ENCODE data around the gene NF1.

Gene NF1

GRCh38 chr17:31386542-31387075, 291.8 kb downstream of the NF1 start:
- TF ChIP-seq SIN3A (IDR thresholded peaks at IDR 0.05; ENCODE audit: borderline replicate concordance, insufficient read depth, low read length) (no peak), TAF1 (IDR thresholded peaks at IDR 0.05; ENCODE audit: borderline replicate concordance, insufficient read depth, low read length) (no peak), POLR2AphosphoS5 (IDR thresholded peaks at IDR 0.05; ENCODE audit: low read depth, low read length) (no peak), REST (IDR thresholded peaks at IDR 0.05; ENCODE audit: insufficient read depth in 1 of 2, low read depth in 2 of 2, low read length in 2 of 2) (no peak), FOXP2 (optimal IDR thresholded peaks at IDR 0.05; ENCODE audit: borderline replicate concordance, extremely low read depth, extremely low read length, insufficient read depth) (no peak)

DNA sequence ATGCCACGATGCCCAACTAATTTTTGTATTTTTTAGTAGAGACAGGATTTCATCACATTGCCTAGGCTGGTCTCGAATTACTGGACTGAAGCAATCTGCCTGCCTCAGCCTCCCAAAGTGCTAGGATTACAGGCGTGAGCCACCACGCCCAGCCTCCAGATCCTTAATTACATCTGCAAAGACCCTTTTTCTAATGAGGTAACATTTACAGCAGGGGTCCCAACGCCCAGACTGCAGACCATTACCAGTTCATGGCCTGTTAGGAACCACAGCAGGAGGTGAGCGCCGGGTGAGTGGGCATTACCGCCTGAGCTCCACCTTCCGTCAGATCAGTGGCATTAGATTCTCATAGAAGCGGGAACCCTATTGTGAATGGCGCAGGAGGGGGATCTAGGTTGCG, 292.7 kb downstream of the NF1 start:
- no peak for TF ChIP-seq POLR2AphosphoS5 (IDR thresholded peaks at IDR 0.05; ENCODE audit: low read depth, low read length)
- no peak for TF ChIP-seq SIN3A (IDR thresholded peaks at IDR 0.05; ENCODE audit: borderline replicate concordance, insufficient read depth, low read length)
- TF ChIP-seq REST (IDR thresholded peaks at IDR 0.05; ENCODE audit: insufficient read depth in 1 of 2, low read depth in 2 of 2, low read length in 2 of 2), result no peak
- TF ChIP-seq TAF1 (IDR thresholded peaks at IDR 0.05; ENCODE audit: borderline replicate concordance, insufficient read depth, low read length), result no peak
- no peak for TF ChIP-seq FOXP2 (optimal IDR thresholded peaks at IDR 0.05; ENCODE audit: borderline replicate concordance, extremely low read depth, extremely low read length, insufficient read depth)

GRCh38 chr17:31388351-31388750, 293.6 kb downstream of the NF1 start:
- TF ChIP-seq REST (IDR thresholded peaks at IDR 0.05; ENCODE audit: insufficient read depth in 1 of 2, low read depth in 2 of 2, low read length in 2 of 2) (no peak), POLR2AphosphoS5 (IDR thresholded peaks at IDR 0.05; ENCODE audit: low read depth, low read length) (no peak), TAF1 (IDR thresholded peaks at IDR 0.05; ENCODE audit: borderline replicate concordance, insufficient read depth, low read length) (no peak), FOXP2 (optimal IDR thresholded peaks at IDR 0.05; ENCODE audit: borderline replicate concordance, extremely low read depth, extremely low read length, insufficient read depth) (no peak), SIN3A (IDR thresholded peaks at IDR 0.05; ENCODE audit: borderline replicate concordance, insufficient read depth, low read length) (no peak)

DNA sequence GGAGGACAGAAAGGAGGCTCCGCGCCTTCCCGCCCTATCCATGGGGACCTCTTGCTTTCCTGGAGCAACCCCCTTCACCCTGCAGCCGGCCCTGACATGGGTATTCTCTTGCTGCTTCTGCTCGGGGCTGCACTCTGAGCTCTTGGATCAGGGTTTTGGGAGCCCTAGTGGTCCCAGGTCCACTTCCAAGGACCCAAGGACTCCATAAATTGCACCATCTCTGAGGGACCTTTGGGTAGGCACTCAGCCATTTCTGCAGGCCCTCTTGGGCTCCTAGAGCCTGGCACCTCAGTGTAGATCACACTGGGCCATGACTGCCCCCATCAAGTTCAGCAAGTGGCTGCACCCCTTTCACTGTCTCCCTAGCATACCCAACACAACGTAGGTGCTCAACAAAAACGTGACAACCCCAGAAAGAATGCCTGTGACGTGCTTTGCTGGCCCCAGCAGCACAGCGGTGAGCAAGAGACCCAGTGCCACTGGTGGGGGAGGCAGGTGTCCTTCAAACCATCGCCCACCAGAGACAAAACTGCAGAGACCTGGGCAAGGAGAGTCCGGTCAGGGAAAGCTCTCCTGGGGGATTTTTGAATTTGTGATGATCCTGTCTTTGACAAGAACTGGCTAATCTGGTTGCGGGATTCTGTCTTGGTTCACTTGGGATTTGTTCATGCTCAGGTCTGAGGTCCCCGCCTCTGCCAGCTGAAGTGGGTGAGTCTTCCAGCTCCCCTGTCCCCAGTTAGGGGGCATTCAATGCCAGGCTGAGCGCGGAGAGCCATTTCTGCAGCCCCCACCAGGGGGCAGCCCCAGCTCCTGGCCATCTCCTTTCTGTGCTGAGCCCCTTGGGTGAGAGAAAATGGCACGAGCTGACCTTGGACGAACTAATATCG, 294.2 kb downstream of the NF1 start:
- TF ChIP-seq FOXP2 (optimal IDR thresholded peaks at IDR 0.05; ENCODE audit: borderline replicate concordance, extremely low read depth, extremely low read length, insufficient read depth) (no peak), TAF1 (IDR thresholded peaks at IDR 0.05; ENCODE audit: borderline replicate concordance, insufficient read depth, low read length) (no peak), POLR2AphosphoS5 (IDR thresholded peaks at IDR 0.05; ENCODE audit: low read depth, low read length) (no peak), SIN3A (IDR thresholded peaks at IDR 0.05; ENCODE audit: borderline replicate concordance, insufficient read depth, low read length) (no peak), REST (IDR thresholded peaks at IDR 0.05; ENCODE audit: insufficient read depth in 1 of 2, low read depth in 2 of 2, low read length in 2 of 2) (no peak)
